ENCODE data around the gene PRKAR1A.

PRKAR1A gene

DNA sequence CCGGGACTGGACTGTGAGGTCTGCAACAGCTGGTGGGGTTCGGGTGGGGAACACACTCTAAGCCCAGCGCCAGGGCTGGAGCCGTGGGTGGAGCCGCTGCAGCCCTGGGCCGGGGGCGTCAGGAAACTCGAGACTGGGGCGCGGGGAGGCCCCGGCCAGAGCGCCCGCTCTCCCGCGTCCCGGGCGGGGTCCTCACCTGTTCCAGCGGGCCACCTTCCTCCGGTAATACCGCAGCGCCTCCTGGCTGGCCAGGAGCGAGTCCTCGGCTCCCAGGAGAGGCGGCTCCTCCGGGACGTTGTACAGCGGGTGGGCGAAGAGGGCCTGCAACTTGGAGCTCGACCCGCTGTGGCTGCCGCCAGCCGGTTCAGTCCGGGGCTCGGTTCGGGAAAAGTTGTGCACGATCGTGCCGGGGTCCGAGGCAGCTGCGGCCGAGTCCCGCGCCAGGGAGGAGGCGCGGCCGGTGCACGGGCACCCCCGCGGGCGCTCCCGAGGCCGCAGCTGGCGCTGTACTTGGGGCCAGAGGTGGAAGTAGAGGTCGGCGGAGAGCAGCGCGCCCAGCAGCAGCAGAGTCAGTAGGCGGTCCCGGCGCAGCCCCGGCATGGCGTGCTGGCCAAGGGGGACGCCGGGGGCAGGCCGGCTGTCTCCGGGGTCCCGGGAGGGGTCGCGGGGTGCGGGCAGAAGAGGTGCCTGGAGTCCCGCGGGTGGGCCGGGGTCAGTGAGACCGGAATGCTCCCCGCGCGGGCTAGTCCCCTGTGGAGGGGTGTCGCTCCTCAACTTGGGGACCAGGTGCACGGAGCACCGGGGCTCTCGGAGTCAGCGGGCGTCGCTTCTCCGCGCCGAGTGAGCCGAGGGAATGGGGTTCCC is 88.1 kb downstream of the PRKAR1A start:
- POLR2A ChIA-PET, result interaction anchor here (0.5 to 2.0 kb wide), 2 partner anchors 88 to 167 kb away, joined by 3 to 6 read pairs; partner anchors contain the start of gene PRKAR1A
- CTCF ChIA-PET, result interaction anchor here (0.5 to 2.9 kb wide), 9 partner anchors 11 to 1692 kb away, joined by 3 to 15 read pairs (median 4); no protein-coding TSS in a partner anchor
- H3K27ac ChIP-seq (ENCODE audit: extremely low read depth, low read depth, low read length), result peak overlapping the region; percentile 46; the same call in 1 of the 2 replicates
- H3K4me1 ChIP-seq (ENCODE audit: control insufficient read depth, insufficient read depth, low read length), result peaks cover 9% of the 10 kb centered on the region
- H3K36me3 ChIP-seq (ENCODE audit: control insufficient read depth in 2 of 2, insufficient read depth in 1 of 2, low read length in 2 of 2), result no peaks in the 10 kb centered on the region
- no peaks in the 10 kb centered on the region for H3K9me3 ChIP-seq (ENCODE audit: control insufficient read depth, insufficient read depth, low read depth, low read length)
- peak overlapping the region; percentile 44 for H3K4me3 ChIP-seq (ENCODE audit: low read depth, low read length)
- TF ChIP-seq GLIS2 (tag by site-specific recombination; IDR thresholded peaks at IDR 0.05) (peak; percentile 75; the same call in 1 of the 2 replicates), ZBTB8A (tag by site-specific recombination; IDR thresholded peaks at IDR 0.05) (peak; percentile 73), ZNF561 (tag by site-specific recombination; IDR thresholded peaks at IDR 0.05; ENCODE audit: borderline replicate concordance) (peak; percentile 52; the same call in 1 of the 2 replicates), ZNF292 (tag by site-specific recombination; IDR thresholded peaks at IDR 0.05; ENCODE audit: borderline replicate concordance, low read depth) (no peak), ZBTB7A (tag by site-specific recombination; IDR thresholded peaks at IDR 0.05; ENCODE audit: low read depth) (no peak), ZNF521 (tag by site-specific recombination; IDR thresholded peaks at IDR 0.05) (no peak), YY1 (tag by site-specific recombination; IDR thresholded peaks at IDR 0.05) (no peak), SP7 (tag by site-specific recombination; IDR thresholded peaks at IDR 0.05) (no peak), BCL11B (tag by site-specific recombination; IDR thresholded peaks at IDR 0.05; ENCODE audit: low read depth) (no peak), ZNF341 (tag by site-specific recombination; IDR thresholded peaks at IDR 0.05; ENCODE audit: low read depth) (peak; percentile 14; the same call in 1 of the 2 replicates), ZNF830 (tag by site-specific recombination; IDR thresholded peaks at IDR 0.05; ENCODE audit: low read depth) (no peak), ZFHX2 (tag by site-specific recombination; conservative IDR thresholded peaks at IDR 0.05) (peak; percentile 68), EGR2 (tag by site-specific recombination; IDR thresholded peaks at IDR 0.05; ENCODE audit: low read depth) (peak; percentile 50), ZNF777 (tag by site-specific recombination; IDR thresholded peaks at IDR 0.05; ENCODE audit: borderline replicate concordance) (no peak; the same call in 1 of the 2 replicates)
- TF ChIP-seq, protein P1, sequence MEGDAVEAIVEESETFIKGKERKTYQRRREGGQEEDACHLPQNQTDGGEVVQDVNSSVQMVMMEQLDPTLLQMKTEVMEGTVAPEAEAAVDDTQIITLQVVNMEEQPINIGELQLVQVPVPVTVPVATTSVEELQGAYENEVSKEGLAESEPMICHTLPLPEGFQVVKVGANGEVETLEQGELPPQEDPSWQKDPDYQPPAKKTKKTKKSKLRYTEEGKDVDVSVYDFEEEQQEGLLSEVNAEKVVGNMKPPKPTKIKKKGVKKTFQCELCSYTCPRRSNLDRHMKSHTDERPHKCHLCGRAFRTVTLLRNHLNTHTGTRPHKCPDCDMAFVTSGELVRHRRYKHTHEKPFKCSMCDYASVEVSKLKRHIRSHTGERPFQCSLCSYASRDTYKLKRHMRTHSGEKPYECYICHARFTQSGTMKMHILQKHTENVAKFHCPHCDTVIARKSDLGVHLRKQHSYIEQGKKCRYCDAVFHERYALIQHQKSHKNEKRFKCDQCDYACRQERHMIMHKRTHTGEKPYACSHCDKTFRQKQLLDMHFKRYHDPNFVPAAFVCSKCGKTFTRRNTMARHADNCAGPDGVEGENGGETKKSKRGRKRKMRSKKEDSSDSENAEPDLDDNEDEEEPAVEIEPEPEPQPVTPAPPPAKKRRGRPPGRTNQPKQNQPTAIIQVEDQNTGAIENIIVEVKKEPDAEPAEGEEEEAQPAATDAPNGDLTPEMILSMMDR (tag by site-specific recombination; IDR thresholded peaks at IDR 0.05), result peak; percentile 75; the same call in 1 of the 2 replicates
- TF ChIP-seq, protein P2, sequence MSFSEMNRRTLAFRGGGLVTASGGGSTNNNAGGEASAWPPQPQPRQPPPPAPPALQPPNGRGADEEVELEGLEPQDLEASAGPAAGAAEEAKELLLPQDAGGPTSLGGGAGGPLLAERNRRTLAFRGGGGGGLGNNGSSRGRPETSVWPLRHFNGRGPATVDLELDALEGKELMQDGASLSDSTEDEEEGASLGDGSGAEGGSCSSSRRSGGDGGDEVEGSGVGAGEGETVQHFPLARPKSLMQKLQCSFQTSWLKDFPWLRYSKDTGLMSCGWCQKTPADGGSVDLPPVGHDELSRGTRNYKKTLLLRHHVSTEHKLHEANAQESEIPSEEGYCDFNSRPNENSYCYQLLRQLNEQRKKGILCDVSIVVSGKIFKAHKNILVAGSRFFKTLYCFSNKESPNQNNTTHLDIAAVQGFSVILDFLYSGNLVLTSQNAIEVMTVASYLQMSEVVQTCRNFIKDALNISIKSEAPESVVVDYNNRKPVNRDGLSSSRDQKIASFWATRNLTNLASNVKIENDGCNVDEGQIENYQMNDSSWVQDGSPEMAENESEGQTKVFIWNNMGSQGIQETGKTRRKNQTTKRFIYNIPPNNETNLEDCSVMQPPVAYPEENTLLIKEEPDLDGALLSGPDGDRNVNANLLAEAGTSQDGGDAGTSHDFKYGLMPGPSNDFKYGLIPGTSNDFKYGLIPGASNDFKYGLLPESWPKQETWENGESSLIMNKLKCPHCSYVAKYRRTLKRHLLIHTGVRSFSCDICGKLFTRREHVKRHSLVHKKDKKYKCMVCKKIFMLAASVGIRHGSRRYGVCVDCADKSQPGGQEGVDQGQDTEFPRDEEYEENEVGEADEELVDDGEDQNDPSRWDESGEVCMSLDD (tag by site-specific recombination; IDR thresholded peaks at IDR 0.05), result 0 out of 2 replicates have a peak, but pooled peaks have one; percentile 70
- TF ChIP-seq, protein P3, sequence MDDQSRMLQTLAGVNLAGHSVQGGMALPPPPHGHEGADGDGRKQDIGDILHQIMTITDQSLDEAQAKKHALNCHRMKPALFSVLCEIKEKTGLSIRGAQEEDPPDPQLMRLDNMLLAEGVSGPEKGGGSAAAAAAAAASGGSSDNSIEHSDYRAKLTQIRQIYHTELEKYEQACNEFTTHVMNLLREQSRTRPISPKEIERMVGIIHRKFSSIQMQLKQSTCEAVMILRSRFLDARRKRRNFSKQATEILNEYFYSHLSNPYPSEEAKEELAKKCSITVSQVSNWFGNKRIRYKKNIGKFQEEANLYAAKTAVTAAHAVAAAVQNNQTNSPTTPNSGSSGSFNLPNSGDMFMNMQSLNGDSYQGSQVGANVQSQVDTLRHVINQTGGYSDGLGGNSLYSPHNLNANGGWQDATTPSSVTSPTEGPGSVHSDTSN (CRISPR knock-in tag; IDR thresholded peaks at IDR 0.05), result no peak
- TF ChIP-seq, protein P4, sequence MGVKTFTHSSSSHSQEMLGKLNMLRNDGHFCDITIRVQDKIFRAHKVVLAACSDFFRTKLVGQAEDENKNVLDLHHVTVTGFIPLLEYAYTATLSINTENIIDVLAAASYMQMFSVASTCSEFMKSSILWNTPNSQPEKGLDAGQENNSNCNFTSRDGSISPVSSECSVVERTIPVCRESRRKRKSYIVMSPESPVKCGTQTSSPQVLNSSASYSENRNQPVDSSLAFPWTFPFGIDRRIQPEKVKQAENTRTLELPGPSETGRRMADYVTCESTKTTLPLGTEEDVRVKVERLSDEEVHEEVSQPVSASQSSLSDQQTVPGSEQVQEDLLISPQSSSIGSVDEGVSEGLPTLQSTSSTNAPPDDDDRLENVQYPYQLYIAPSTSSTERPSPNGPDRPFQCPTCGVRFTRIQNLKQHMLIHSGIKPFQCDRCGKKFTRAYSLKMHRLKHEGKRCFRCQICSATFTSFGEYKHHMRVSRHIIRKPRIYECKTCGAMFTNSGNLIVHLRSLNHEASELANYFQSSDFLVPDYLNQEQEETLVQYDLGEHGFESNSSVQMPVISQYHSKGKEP (tag by site-specific recombination; IDR thresholded peaks at IDR 0.05), result no peak
- TF ChIP-seq, protein P5, sequence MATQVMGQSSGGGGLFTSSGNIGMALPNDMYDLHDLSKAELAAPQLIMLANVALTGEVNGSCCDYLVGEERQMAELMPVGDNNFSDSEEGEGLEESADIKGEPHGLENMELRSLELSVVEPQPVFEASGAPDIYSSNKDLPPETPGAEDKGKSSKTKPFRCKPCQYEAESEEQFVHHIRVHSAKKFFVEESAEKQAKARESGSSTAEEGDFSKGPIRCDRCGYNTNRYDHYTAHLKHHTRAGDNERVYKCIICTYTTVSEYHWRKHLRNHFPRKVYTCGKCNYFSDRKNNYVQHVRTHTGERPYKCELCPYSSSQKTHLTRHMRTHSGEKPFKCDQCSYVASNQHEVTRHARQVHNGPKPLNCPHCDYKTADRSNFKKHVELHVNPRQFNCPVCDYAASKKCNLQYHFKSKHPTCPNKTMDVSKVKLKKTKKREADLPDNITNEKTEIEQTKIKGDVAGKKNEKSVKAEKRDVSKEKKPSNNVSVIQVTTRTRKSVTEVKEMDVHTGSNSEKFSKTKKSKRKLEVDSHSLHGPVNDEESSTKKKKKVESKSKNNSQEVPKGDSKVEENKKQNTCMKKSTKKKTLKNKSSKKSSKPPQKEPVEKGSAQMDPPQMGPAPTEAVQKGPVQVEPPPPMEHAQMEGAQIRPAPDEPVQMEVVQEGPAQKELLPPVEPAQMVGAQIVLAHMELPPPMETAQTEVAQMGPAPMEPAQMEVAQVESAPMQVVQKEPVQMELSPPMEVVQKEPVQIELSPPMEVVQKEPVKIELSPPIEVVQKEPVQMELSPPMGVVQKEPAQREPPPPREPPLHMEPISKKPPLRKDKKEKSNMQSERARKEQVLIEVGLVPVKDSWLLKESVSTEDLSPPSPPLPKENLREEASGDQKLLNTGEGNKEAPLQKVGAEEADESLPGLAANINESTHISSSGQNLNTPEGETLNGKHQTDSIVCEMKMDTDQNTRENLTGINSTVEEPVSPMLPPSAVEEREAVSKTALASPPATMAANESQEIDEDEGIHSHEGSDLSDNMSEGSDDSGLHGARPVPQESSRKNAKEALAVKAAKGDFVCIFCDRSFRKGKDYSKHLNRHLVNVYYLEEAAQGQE (tag by site-specific recombination; IDR thresholded peaks at IDR 0.05), result no peak
- TF ChIP-seq, protein P6, sequence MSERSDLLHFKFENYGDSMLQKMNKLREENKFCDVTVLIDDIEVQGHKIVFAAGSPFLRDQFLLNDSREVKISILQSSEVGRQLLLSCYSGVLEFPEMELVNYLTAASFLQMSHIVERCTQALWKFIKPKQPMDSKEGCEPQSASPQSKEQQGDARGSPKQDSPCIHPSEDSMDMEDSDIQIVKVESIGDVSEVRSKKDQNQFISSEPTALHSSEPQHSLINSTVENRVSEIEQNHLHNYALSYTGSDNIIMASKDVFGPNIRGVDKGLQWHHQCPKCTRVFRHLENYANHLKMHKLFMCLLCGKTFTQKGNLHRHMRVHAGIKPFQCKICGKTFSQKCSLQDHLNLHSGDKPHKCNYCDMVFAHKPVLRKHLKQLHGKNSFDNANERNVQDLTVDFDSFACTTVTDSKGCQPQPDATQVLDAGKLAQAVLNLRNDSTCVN (tag by site-specific recombination; optimal IDR thresholded peaks at IDR 0.05), result peak; percentile 86
- TF ChIP-seq, protein P7, sequence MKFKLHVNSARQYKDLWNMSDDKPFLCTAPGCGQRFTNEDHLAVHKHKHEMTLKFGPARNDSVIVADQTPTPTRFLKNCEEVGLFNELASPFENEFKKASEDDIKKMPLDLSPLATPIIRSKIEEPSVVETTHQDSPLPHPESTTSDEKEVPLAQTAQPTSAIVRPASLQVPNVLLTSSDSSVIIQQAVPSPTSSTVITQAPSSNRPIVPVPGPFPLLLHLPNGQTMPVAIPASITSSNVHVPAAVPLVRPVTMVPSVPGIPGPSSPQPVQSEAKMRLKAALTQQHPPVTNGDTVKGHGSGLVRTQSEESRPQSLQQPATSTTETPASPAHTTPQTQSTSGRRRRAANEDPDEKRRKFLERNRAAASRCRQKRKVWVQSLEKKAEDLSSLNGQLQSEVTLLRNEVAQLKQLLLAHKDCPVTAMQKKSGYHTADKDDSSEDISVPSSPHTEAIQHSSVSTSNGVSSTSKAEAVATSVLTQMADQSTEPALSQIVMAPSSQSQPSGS (tag by site-specific recombination; IDR thresholded peaks at IDR 0.05; ENCODE audit: low read depth), result no peak

Data from HEK293 (cell line).